NCI-H82 (cell line): ENCODE data around the gene PTGFRN.
A peak's percentile ranks its signal among the peaks of the same experiment; 100 is the strongest.

ENCODE experiments used
- DNase-seq: peaks from one replicate; lab custom pipeline; 2025; lab: John Stamatoyannopoulos, UW

PTGFRN gene

DNA sequence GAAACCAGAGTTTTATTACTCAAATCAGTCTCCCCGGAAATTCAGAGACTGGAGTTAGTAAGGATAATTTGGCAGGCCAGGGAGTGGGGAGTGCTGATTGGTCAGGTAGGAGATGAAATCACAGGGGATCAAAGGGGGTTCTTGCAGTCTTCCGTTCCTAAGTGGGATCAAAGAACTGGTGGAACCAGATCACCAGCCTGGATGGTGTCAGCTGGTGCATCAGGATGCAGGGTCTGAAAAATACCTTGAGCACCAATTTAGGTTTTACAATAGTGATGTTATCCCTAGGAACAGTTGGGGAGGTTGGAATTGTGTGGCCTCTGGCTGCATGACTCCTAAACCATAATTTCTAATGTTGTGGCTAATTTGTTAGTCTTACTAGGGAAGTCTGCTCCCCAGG lies 90.4 kb downstream of the PTGFRN start:
- no peak for DNase-seq

DNA sequence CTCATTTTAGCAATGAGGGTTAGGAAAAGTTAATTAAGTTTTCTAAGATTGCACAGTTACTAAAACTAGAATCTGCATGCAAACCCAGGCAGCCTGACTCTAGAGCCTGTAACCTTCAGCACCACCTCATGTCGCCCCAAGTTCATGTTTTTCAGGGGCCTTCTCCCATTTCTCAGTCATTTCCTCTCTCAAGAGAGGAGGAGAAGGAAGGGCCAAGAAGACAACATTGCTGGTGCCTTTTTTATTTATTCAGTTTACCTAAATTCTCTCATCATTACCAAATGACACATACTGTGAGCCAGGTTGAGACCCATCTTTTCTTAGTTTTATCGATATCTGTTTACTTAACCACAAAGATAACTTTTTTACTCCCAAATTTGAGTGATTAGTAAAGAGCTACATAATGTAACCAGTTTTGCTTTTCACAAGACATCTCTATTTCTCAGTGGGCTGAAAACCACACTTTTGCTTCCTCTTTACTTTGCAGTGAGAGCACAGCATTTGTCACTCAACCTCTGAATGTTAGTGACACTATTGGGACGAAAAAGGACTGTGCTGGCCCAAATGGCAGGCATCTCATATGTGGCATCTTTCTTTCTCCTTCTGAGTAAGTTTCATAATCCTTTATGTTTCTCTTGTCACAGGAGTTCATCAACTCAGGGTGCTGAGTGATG lies 91.7 kb downstream of the PTGFRN start, which contains the start of gene CD101:
TSS of gene CD101 (plus strand) at position 507 of the 674 bp plus-strand sequence. CDS start at position 565, 58 bp downstream.
- DNase-seq: no peak

DNA sequence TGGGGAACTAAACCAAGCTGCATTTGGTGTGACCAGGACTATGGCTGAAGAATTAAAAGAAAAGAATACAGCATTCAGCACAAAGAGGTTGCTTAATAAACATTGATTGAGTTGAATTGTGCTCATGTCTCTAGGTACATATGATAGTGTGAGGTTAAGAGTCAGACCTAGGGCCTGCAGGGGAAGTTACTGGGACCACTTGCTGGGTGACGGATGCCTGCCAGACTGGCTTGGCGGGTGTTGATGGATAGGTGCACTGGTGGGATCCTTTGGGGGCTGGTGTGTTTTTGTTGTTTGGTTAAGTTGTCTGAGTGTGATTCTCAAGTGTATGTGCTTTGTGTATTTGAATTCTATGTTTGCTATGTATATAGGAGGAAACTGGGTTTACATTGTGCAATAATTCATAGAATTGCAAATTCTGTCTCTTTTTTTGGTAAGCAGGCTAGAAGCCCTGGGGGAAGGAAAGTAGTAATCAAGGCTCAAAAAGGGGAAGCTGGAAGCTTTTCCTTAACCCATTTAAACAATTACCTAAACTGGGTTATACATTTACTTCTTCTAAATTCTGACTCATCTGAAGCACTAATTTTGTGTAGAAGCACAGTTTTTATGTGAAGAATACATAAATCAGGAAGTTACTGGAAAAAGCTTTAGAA lies 93.6 kb downstream of the PTGFRN start:
- DNase-seq: no peak

DNA sequence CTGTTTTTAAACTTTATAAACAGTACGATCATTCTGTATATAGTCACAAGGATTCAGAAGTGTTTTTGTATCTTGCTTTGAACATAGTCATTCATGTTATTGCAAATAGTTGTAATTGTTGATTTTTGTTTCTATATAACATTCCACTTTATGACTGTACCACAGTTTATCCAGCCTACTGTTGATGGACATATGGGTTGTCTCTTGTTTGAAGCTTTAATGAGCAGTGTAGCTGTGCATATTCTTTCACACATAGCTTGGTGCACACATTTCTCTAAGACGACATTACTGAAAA lies 98.0 kb downstream of the PTGFRN start:
- no peak for DNase-seq

DNA sequence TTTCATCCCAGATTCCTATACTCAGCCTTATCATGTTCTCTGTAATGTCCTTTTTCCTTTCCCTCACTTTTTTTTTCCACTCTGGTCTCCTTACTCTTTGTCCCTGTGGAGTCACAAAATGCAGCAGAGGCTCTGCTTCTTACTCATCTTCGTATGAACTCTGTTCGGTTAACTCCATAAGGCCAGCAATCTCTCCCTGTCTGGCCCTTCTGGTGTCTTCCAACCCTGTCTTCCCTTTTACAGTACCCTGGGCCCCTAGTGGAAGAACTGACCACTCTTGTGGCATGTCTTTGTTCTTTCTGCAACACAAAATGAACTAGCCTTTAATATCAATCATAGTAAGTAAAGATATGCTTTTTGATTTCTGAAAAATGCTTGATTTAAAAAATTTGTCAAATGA lies 98.9 kb downstream of the PTGFRN start:
- DNase-seq: no peak

DNA sequence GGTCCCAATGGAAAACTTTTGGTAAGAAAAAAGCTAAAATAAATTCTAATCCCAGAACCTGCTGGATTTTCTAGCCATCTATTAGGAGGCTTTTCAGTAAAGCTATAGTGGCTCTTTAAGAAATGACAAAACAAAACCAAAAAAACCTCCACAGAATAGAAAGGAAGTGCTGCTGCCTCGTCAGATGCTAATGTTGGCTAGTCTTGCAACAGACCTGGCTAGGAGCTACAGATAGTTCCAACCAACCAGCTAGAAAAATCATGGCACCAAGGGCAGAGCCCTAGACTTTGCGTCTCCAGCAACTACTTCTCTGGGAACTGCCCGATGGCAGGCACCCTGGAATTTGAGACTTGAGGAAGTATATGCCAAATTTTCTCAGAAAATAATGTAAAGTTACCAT lies 99.4 kb downstream of the PTGFRN start:
- DNase-seq: no peak

DNA sequence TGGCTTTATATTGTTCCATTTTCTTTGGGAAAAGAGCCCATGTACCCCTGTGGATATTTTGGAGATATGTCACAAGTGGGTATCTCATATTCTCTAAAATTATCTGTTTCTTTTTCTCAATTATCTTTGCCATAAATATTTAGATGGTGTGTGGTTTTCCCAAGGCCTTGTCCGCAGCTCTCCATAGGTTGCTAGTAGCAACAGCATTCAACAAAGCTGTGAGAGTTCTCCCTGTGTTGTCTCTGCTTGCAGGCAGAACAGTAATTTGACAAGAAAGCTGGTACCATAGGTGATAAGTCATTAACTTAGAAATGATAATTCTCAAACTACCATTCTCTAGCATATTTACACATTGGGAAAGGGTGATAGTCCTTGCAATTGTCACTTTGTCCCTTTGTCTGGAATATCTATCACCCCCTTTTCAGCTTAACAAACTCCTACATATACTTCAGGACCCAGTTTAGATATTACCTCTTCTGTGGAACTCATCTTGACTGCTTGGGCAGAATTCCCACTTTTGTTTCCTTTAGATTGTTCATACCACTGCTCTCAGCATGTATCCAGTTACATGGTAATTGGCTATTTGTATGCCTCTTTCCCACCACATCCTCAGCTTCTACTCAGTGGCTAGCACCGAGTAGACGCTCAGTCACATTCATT lies 100.7 kb downstream of the PTGFRN start:
- DNase-seq: no peak

DNA sequence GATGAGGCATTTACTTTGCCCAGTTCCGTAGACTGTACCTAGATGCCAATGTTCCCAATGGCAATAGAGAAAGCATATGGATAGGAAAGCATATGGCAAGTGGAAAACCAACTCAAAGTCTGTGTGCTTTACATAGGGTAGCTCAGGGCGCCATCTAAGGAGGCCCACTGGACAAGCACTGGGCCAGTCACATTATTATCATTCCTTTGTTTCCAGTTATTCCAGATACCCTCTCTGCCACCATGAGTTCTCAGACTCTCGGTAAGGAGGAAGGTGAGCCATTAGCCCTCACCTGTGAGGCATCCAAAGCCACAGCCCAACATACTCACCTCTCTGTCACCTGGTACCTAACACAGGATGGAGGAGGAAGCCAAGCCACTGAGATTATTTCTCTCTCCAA lies 101.6 kb downstream of the PTGFRN start:
- no peak for DNase-seq

DNA sequence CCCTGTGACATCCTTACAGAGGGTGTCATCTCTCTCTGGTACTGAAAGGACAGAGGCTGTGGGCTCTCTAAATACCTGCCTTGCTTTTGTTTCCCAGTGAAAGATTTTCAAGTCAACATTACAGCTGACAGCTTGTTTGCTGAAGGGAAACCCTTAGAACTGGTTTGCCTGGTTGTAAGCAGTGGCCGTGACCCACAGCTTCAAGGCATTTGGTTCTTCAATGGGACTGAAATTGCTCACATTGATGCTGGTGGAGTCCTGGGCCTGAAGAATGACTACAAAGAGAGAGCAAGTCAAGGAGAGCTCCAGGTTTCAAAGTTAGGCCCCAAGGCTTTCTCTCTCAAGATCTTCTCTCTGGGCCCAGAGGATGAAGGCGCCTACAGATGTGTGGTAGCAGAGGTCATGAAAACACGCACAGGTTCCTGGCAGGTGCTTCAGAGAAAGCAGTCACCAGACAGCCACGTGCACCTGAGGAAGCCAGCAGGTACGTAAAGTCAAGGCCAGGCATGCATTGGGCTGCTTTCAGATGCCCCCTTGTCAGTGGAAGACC lies 103.7 kb downstream of the PTGFRN start:
- DNase-seq: no peak

DNA sequence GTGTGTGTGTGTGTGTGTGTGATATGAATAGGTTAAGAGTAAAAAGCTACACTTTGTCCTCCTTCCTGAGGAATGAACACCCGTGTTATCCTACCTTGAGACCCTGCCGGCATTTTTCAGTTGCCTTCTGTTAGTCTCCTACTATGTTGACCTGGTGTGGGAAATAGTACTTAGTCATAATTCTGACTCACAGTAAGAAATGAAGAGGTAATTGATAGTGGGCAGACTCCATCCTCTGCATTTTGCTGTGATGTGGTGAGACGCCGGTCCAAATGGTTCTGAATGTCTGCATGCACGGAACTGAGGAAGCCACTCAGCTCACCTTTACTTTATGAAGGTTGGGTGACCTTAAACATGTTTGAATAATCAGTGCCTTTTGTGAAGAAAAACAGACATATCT lies 104.5 kb downstream of the PTGFRN start:
- no peak for DNase-seq

DNA sequence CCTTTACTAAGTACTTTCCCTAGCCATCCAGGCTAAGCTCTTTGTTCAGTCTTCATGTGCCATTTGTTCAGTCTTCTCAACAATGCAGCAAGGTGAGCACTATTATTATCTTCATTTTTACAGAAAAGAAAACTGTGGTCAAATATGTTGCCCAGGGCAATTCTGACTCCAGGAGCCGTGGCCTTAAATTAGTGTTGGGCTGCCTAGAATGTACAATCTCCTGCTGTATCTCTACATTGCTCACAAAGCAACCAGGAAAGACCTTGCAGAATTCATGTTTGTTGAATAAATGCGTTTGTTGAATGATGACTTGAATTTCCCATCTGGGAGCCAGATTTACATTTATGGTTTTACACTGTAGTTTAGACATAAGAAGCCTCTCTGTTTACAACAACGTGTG lies 106.0 kb downstream of the PTGFRN start:
- DNase-seq: peak; percentile 26

DNA sequence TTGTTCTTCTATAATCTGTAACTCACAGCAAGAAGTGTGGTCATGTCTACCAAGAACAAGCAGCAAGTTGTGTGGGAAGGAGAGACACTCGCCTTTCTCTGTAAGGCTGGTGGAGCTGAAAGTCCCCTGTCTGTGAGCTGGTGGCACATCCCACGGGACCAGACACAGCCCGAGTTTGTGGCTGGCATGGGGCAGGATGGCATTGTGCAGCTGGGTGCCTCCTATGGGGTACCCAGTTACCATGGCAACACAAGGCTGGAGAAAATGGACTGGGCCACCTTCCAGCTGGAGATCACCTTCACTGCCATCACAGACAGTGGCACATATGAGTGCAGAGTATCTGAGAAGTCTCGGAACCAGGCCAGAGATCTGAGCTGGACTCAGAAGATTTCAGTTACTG lies 107.3 kb downstream of the PTGFRN start:
- DNase-seq: no peak

DNA sequence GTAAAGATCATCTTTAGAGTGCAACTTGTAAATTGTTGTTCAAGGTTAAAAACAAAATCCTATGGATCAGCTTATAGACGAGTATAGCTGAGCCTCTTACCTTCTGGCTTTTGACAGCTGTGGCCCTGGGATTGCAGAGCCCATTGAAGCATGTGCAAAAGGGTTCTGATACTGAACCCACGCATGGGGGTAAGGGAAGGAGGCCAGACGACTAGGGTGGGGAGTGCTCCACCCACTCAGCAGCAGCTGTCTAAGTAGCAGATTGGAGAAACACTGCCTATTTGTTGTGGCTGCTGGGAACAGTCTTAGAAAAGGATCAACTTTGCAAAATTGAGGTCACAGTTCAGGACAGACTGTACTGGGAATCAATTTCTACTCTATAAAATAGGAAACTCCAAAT lies 107.9 kb downstream of the PTGFRN start:
- DNase-seq: peak; percentile 98

DNA sequence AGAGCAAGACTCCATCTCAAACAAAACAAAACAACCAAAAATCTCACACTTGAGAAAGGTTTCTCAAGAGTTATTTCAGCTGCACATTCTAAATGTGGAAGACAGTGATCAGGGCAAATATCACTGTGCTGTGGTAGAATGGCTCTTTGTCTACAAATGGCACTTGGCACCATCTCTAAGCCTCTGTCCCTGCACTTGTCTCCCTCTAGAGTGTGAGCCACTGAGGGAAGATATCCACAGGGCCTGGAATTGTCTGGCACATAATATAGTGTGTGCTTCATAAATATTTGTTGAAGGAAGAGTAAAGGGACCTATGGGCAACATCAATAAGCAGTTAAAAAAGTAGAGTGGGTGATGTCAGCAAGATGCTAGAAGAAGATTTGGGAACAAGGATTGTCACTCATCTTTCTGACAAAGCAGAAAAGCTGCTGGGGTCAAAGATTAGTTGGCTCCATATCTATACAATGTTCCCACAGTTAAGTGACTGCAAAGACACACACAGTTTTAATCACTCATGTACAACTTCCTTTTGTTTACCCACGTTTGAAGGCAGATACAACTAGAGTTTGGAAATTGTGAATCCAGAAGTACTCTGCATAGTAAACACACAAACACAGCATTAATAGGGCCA lies 110.9 kb downstream of the PTGFRN start:
- DNase-seq: no peak

DNA sequence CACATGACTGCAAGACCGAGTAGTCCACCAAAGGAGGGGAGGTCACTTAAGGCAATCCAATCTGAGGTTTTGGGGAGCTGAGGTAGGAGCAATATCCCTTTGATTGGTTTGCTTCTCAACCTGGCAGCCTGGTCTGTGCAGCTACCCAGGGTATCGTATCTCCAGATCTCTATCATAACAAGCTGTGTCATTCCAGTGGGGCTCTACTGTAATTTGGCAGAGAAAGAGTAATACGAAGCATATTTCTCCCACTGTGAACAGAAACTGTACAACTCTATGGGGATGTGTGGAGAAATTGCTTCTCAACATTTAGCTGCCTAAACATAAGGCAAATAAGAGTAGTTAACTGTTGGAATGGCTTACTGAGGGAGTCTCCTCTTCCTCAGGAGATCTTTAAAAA lies 112.4 kb downstream of the PTGFRN start:
- no peak for DNase-seq

DNA sequence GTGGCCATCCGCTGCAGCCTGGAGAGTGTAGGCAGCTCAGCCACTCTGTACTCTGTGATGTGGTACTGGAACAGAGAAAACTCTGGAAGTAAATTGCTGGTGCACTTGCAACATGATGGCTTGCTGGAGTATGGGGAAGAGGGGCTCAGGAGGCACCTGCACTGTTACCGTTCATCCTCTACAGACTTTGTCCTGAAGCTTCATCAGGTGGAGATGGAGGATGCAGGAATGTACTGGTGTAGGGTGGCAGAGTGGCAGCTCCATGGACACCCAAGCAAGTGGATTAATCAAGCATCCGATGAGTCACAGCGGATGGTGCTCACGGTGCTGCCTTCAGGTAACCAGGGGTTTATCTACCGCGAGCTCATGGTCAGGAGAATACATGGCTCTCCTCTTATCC lies 115.9 kb downstream of the PTGFRN start:
- no peak for DNase-seq

DNA sequence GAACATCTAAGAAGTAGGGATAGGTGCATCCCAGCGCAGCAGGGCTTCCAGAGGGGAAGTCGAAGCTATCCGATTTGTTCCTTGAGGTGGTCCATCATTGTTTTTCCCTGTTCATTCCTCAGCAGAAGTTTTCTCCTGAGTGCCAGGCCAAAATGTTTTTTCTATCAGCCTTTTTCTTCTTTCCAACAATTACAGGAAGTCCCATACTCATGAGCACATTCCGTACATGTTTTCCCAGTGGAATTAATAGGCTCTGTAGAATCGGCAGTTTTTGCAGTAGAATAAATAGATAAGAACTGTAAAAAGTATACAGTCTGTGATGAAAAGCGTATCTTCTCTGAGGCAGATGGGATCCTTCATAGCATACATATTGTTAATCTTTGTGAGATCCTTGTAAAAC lies 116.6 kb downstream of the PTGFRN start:
- no peak for DNase-seq

DNA sequence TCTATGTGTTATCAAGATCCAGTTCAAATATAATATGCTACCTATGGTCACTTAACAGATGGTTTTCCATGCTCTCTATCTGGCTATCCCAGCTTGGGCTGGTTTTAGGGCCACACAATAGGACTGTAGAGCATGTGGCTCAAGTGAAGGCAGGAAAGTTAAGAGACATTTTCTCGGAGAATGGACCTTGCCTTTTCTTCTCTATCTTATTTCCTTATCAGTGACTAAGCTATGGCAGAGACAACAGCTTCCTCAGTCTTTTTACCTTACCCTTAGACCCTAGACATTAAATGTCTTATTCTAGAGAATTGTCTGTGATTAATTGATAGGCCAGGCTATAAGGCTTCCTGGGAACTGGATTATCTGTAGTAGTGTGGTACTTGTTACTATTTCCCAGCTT lies 120.0 kb downstream of the PTGFRN start:
- peak; percentile 26 for DNase-seq

DNA sequence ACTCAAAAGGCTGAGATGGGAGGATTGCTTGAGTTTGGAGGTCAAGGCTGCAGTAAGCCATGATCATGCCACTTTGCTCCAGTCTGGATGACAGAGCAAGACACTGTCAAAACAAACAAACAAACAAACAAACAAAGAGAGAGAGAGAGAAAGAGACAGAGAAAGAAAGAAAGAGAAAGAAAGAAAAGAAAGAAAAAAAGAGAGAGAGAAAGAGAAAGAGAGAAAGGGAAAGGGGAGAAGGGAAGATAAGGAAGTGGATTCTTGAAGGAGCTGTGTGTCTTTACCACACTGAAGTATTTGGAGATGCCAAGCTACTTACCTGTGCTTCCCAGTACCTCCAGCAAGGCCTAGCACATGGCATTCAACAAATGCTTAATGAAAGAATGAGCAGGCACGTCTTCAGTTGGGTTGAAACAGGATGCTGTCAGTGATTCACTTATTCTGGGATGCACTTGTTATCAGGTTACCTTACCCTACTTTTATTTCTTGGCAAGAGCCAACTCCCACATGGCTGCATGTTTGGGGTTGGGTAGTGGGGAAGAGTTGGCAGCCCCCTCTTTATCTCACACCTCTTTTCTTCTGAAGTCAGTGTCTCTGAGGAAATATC lies 120.7 kb downstream of the PTGFRN start:
- no peak for DNase-seq

DNA sequence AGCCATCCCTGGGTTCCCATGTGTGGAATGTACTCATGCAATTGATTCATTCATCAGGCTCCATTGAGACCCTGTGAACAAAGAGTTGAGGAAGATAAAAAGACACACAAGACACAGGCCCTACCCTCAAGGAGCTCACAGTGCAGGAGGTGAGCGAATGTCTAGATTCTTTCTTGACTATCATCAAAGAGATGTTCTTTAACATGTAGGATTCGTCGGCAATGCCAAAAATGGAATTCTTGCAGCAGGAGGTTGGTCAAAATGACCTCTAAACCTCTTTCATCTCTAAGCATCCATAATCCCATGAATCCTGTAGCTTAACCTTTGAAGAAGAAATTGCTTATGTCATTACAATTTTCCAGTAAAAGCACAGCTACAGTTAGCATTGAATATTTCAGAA lies 122.5 kb downstream of the PTGFRN start:
- DNase-seq: peak; percentile 47

DNA sequence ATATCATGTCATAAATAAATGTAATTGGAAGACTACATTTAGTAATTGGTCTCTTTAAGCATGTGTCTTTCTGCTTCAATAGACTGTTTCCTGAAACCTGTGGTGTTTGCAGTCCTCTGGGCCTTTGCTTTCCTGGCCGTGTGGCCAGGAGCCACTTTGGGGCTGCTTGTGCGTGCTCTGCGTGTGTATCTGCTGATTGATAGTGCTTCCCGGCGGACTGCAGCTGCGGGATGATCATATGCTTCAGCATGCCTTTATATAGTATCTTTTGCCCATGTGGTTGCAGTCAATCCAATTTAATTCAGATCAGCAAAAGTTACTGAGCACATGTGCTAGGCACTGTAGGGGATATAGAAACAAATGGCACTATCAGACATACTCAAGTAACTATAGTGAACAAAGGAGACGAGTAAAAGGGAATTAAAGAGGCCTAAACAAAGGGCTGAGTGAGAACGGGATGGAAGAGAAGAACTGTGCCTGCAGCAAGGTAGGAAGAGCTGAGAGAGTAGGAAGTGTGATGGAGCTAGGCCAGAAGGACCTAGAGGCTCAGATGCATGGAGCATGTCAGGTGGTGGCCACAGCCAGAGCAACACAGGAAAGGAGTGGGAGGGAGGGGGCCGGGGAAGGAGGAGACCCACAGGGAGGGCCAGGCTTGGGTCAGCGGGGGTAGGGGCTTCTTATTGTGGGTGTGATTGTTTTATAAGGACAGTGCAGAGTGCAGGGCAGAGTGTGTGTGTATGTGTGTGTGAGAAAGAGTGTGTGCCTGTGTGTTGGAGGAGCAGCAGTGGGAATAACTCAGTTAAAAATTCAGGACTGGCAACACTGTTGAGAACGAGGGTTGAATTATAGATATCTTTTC lies 123.2 kb downstream of the PTGFRN start:
- DNase-seq: peak; percentile 75
